ENCODE measurements around the gene PROM2.
"Not testable (repeated sequence)": the region's sequence is repeated elsewhere in the genome, so short reads cannot be mapped to it uniquely, and the experiment has no call there.

Gene PROM2

GRCh38 chr2:95260028-95261023, 13.9 kb upstream of the PROM2 start:
- H3K4me3 ChIP-seq (ENCODE audit: low read depth in 1 of 2, low read length in 2 of 2): no peak overlapping the region
- no peaks in the 10 kb centered on the region for H3K4me1 ChIP-seq (ENCODE audit: insufficient read depth, low read length)

GRCh38 chr2:95261602-95262001, 12.6 kb upstream of the PROM2 start:
- Histone ChIP-seq H3K4me1 (ENCODE audit: insufficient read depth, low read length) (no peaks in the 10 kb centered on the region), H3K9me3 (ENCODE audit: low read length) (no peaks in the 10 kb centered on the region), H3K27ac (ENCODE audit: low read depth, low read length) (no peak overlapping the region), H3K4me3 (ENCODE audit: low read depth in 1 of 2, low read length in 2 of 2) (no peak overlapping the region), H3K27me3 (ENCODE audit: control insufficient read depth in 1 of 2, insufficient read depth in 2 of 2, low read length in 2 of 2) (no peaks in the 10 kb centered on the region), H3K36me3 (ENCODE audit: insufficient read depth, low read length) (no peaks in the 10 kb centered on the region), H3K9ac (ENCODE audit: low read length) (no peak overlapping the region)

More at GRCh38 chr2:95260028-95261023, 13.9 kb upstream of the PROM2 start:
- H3K9me3 ChIP-seq (ENCODE audit: low read length): no peaks in the 10 kb centered on the region
- H3K9ac ChIP-seq (ENCODE audit: low read length): no peak overlapping the region
- no peaks in the 10 kb centered on the region for H3K27me3 ChIP-seq (ENCODE audit: control insufficient read depth in 1 of 2, insufficient read depth in 2 of 2, low read length in 2 of 2)
- no peaks in the 10 kb centered on the region for H3K36me3 ChIP-seq (ENCODE audit: insufficient read depth, low read length)
- H3K27ac ChIP-seq (ENCODE audit: low read depth, low read length): no peak overlapping the region

GRCh38 chr2:95262896-95263542, 11.2 kb upstream of the PROM2 start:
- no peak overlapping the region for H3K9ac ChIP-seq (ENCODE audit: low read length)
- no peaks in the 10 kb centered on the region for H3K27me3 ChIP-seq (ENCODE audit: control insufficient read depth in 1 of 2, insufficient read depth in 2 of 2, low read length in 2 of 2)
- H3K36me3 ChIP-seq (ENCODE audit: insufficient read depth, low read length): no peaks in the 10 kb centered on the region
- H3K4me1 ChIP-seq (ENCODE audit: insufficient read depth, low read length): no peaks in the 10 kb centered on the region
- no peaks in the 10 kb centered on the region for H3K9me3 ChIP-seq (ENCODE audit: low read length)
- H3K27ac ChIP-seq (ENCODE audit: low read depth, low read length): no peak overlapping the region
- H3K4me3 ChIP-seq (ENCODE audit: low read depth in 1 of 2, low read length in 2 of 2): no peak overlapping the region

GRCh38 chr2:95264624-95265023, 9.6 kb upstream of the PROM2 start:
- Histone ChIP-seq H3K9ac (ENCODE audit: low read length) (no peak overlapping the region), H3K27ac (ENCODE audit: low read depth, low read length) (no peak overlapping the region)

GRCh38 chr2:95265182-95265581, 9.1 kb upstream of the PROM2 start:
- H3K4me3 ChIP-seq (ENCODE audit: low read depth in 1 of 2, low read length in 2 of 2): no peak overlapping the region
- H3K36me3 ChIP-seq (ENCODE audit: insufficient read depth, low read length): no peaks in the 10 kb centered on the region
- H3K4me1 ChIP-seq (ENCODE audit: insufficient read depth, low read length): no peaks in the 10 kb centered on the region
- H3K9me3 ChIP-seq (ENCODE audit: low read length): no peaks in the 10 kb centered on the region
- no peak overlapping the region for H3K9ac ChIP-seq (ENCODE audit: low read length)
- H3K27ac ChIP-seq (ENCODE audit: low read depth, low read length): no peak overlapping the region
- H3K27me3 ChIP-seq (ENCODE audit: control insufficient read depth in 1 of 2, insufficient read depth in 2 of 2, low read length in 2 of 2): no peaks in the 10 kb centered on the region

More at GRCh38 chr2:95264624-95265023, 9.6 kb upstream of the PROM2 start:
- Histone ChIP-seq H3K27me3 (ENCODE audit: control insufficient read depth in 1 of 2, insufficient read depth in 2 of 2, low read length in 2 of 2) (no peaks in the 10 kb centered on the region), H3K36me3 (ENCODE audit: insufficient read depth, low read length) (no peaks in the 10 kb centered on the region), H3K9me3 (ENCODE audit: low read length) (no peaks in the 10 kb centered on the region), H3K4me1 (ENCODE audit: insufficient read depth, low read length) (no peaks in the 10 kb centered on the region), H3K4me3 (ENCODE audit: low read depth in 1 of 2, low read length in 2 of 2) (no peak overlapping the region)

GRCh38 chr2:95266781-95267430, 7.3 kb upstream of the PROM2 start:
- Histone ChIP-seq H3K4me3 (ENCODE audit: low read depth in 1 of 2, low read length in 2 of 2) (no peak overlapping the region), H3K27ac (ENCODE audit: low read depth, low read length) (no peak overlapping the region), H3K36me3 (ENCODE audit: insufficient read depth, low read length) (no peaks in the 10 kb centered on the region), H3K27me3 (ENCODE audit: control insufficient read depth in 1 of 2, insufficient read depth in 2 of 2, low read length in 2 of 2) (no peaks in the 10 kb centered on the region), H3K4me1 (ENCODE audit: insufficient read depth, low read length) (no peaks in the 10 kb centered on the region), H3K9me3 (ENCODE audit: low read length) (no peaks in the 10 kb centered on the region), H3K9ac (ENCODE audit: low read length) (no peak overlapping the region)

- H3K4me1 ChIP-seq (ENCODE audit: insufficient read depth, low read length): no peaks in the 10 kb centered on the region
- no peaks in the 10 kb centered on the region for H3K9me3 ChIP-seq (ENCODE audit: low read length)
- no peaks in the 10 kb centered on the region for H3K27me3 ChIP-seq (ENCODE audit: control insufficient read depth in 1 of 2, insufficient read depth in 2 of 2, low read length in 2 of 2)
- H3K36me3 ChIP-seq (ENCODE audit: insufficient read depth, low read length): no peaks in the 10 kb centered on the region
- H3K4me3 ChIP-seq (ENCODE audit: low read depth in 1 of 2, low read length in 2 of 2): no peak overlapping the region
- no peak overlapping the region for H3K27ac ChIP-seq (ENCODE audit: low read depth, low read length)
- no peak overlapping the region for H3K9ac ChIP-seq (ENCODE audit: low read length)
Observed at GRCh38 chr2:95267458-95268210, 6.6 kb upstream of the PROM2 start.

- Histone ChIP-seq H3K4me3 (ENCODE audit: low read depth in 1 of 2, low read length in 2 of 2) (no peak overlapping the region), H3K9me3 (ENCODE audit: low read length) (no peaks in the 10 kb centered on the region), H3K9ac (ENCODE audit: low read length) (no peak overlapping the region), H3K27me3 (ENCODE audit: control insufficient read depth in 1 of 2, insufficient read depth in 2 of 2, low read length in 2 of 2) (no peaks in the 10 kb centered on the region), H3K36me3 (ENCODE audit: insufficient read depth, low read length) (no peaks in the 10 kb centered on the region), H3K27ac (ENCODE audit: low read depth, low read length) (no peak overlapping the region), H3K4me1 (ENCODE audit: insufficient read depth, low read length) (no peaks in the 10 kb centered on the region)
Observed at GRCh38 chr2:95268211-95269035, 5.8 kb upstream of the PROM2 start.

GRCh38 chr2:95269036-95269680, 5.1 kb upstream of the PROM2 start:
- H3K4me3 ChIP-seq (ENCODE audit: low read depth in 1 of 2, low read length in 2 of 2): no peak overlapping the region
- no peak overlapping the region for H3K27ac ChIP-seq (ENCODE audit: low read depth, low read length)
- H3K27me3 ChIP-seq (ENCODE audit: control insufficient read depth in 1 of 2, insufficient read depth in 2 of 2, low read length in 2 of 2): no peaks in the 10 kb centered on the region
- no peaks in the 10 kb centered on the region for H3K4me1 ChIP-seq (ENCODE audit: insufficient read depth, low read length)
- no peak overlapping the region for H3K9ac ChIP-seq (ENCODE audit: low read length)
- no peaks in the 10 kb centered on the region for H3K9me3 ChIP-seq (ENCODE audit: low read length)
- no peaks in the 10 kb centered on the region for H3K36me3 ChIP-seq (ENCODE audit: insufficient read depth, low read length)

GRCh38 chr2:95269745-95270144, 4.5 kb upstream of the PROM2 start:
- not testable (repeated sequence) for H3K4me3 ChIP-seq (ENCODE audit: low read depth in 1 of 2, low read length in 2 of 2); H3K9ac ChIP-seq (ENCODE audit: low read length); H3K36me3 ChIP-seq (ENCODE audit: insufficient read depth, low read length); H3K4me1 ChIP-seq (ENCODE audit: insufficient read depth, low read length); H3K9me3 ChIP-seq (ENCODE audit: low read length); H3K27ac ChIP-seq (ENCODE audit: low read depth, low read length); H3K27me3 ChIP-seq (ENCODE audit: control insufficient read depth in 1 of 2, insufficient read depth in 2 of 2, low read length in 2 of 2)

All from muscle layer of colon (tissue), 2 donors.